WTC11 (cell line): ENCODE results near the gene MIER3.

ENCODE experiments used
- CTCF ChIP-seq: fragments of 200-600 bp; IDR thresholded peaks from 2 replicates; pipeline ENCODE4 v1.8.0; 2022; ENCODE audit warnings: antibody characterized with exemption
- FOXK1 ChIP-seq: sonication (generic); formaldehyde crosslinking; IDR thresholded peaks from 2 replicates; pipeline ENCODE4 v1.8.0; 2022; ENCODE audit warnings: mild to moderate bottlenecking, moderate library complexity, missing genetic modification reagents
- FOXP4 ChIP-seq: sonication (generic); formaldehyde crosslinking; IDR thresholded peaks from 2 replicates; pipeline ENCODE4 v1.8.0; 2022; ENCODE audit warnings: mild to moderate bottlenecking, missing genetic modification reagents
- MXD4 ChIP-seq: fragments of 250-450 bp; sonication (Bioruptor Pico); IDR thresholded peaks from 2 replicates; pipeline ENCODE4 v1.8.0; 2021; ENCODE audit warnings: mild to moderate bottlenecking, moderate library complexity, borderline replicate concordance
- MYBL2 ChIP-seq: sonication (generic); formaldehyde crosslinking; IDR thresholded peaks from 2 replicates; pipeline ENCODE4 v1.8.1; 2023; ENCODE audit warnings: mild to moderate bottlenecking, moderate library complexity, missing genetic modification reagents
- SMAD4 ChIP-seq: sonication (generic); formaldehyde crosslinking; IDR thresholded peaks from 2 replicates; pipeline ENCODE4 v1.8.0; 2022; ENCODE audit warnings: mild to moderate bottlenecking, missing genetic modification reagents
- ZBTB21 ChIP-seq: sonication (generic); formaldehyde crosslinking; IDR thresholded peaks from 2 replicates; pipeline ENCODE4 v1.8.1; 2023; ENCODE audit warnings: mild to moderate bottlenecking, missing genetic modification reagents, borderline replicate concordance
- ZNF263 ChIP-seq: sonication (generic); formaldehyde crosslinking; IDR thresholded peaks from 2 replicates; pipeline ENCODE4 v1.8.1; 2022; ENCODE audit warnings: low read depth, mild to moderate bottlenecking, moderate library complexity, missing genetic modification reagents

DNA sequence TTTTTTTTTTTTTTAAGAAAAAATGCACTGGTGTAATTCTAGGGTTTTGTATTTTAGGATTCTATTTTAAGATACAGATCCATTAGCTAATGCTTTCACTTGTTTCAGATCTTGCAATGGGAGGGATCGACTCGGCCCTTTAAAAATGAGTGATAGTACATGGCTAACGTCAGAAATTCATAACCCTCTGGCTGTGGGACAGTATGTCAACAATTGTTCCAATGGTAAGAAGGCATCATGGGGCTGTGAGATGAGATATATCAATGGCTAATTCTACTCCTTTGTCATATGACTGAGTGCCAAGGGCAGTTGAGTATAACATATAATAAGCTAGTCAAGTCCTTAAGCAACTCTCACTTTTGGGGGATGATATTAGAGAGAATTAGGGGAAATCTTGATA is 38.2 kb downstream of the MIER3 start:
- TF ChIP-seq FOXP4 (no peak), ZBTB21 (CRISPR knock-in tag) (no peak), MXD4 (CRISPR knock-in tag) (no peak), CTCF (no peak), MYBL2 (CRISPR knock-in tag) (no peak), ZNF263 (no peak), SMAD4 (no peak), FOXK1 (no peak)
